22Rv1 (cell line): ENCODE data around the gene NFATC1.

Experiments used
- ZFX ChIP-seq: fragments of 450-650 bp; IDR thresholded peaks from 2 replicates; pipeline ENCODE4 v1.6.1; 2017; ENCODE audit warnings: antibody characterized with exemption, borderline replicate concordance
- TF ChIP-seq, protein P1 (sequence below): fragments of 450-650 bp; IDR thresholded peaks from 2 replicates; pipeline ENCODE4 v1.5.1; 2017; ENCODE audit warnings: mild to moderate bottlenecking

DNA sequence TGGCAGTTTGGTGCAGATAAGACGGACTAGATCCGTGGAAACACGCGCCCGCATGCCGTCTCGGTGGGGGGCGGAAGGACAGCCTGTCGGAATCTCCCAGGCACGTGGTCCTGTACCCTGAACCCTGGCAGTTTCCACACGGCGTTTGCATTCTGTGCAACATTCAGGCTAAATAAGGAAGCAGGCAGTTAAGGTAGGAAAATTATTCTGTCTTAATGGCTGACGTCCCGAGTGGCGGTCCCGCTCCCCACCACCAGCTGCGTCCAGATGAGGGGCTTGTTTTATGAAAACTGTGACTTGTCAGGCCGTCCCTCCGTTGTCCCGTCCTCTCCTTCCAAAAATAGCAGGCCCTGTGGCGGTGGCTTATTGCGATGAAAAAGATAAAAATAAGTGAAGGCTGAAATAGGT is 120.2 kb downstream of the NFATC1 start:
- TF ChIP-seq, protein P1, sequence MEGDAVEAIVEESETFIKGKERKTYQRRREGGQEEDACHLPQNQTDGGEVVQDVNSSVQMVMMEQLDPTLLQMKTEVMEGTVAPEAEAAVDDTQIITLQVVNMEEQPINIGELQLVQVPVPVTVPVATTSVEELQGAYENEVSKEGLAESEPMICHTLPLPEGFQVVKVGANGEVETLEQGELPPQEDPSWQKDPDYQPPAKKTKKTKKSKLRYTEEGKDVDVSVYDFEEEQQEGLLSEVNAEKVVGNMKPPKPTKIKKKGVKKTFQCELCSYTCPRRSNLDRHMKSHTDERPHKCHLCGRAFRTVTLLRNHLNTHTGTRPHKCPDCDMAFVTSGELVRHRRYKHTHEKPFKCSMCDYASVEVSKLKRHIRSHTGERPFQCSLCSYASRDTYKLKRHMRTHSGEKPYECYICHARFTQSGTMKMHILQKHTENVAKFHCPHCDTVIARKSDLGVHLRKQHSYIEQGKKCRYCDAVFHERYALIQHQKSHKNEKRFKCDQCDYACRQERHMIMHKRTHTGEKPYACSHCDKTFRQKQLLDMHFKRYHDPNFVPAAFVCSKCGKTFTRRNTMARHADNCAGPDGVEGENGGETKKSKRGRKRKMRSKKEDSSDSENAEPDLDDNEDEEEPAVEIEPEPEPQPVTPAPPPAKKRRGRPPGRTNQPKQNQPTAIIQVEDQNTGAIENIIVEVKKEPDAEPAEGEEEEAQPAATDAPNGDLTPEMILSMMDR: no peak
- no peak for TF ChIP-seq ZFX
